IPS-11a (cell line): ENCODE measurements around the gene SH2D3A.
A peak's percentile ranks its signal among the peaks of the same experiment; 100 is the strongest.
"Not testable (repeated sequence)": the region's sequence is repeated elsewhere in the genome, so short reads cannot be mapped to it uniquely, and the experiment has no call there.

Experiments used
- H3K4me3 ChIP-seq: one replicate; pipeline ENCODE4 v1.5.1; 2013; ENCODE audit warnings: low read depth, low read length, control low read depth

SH2D3A gene

DNA sequence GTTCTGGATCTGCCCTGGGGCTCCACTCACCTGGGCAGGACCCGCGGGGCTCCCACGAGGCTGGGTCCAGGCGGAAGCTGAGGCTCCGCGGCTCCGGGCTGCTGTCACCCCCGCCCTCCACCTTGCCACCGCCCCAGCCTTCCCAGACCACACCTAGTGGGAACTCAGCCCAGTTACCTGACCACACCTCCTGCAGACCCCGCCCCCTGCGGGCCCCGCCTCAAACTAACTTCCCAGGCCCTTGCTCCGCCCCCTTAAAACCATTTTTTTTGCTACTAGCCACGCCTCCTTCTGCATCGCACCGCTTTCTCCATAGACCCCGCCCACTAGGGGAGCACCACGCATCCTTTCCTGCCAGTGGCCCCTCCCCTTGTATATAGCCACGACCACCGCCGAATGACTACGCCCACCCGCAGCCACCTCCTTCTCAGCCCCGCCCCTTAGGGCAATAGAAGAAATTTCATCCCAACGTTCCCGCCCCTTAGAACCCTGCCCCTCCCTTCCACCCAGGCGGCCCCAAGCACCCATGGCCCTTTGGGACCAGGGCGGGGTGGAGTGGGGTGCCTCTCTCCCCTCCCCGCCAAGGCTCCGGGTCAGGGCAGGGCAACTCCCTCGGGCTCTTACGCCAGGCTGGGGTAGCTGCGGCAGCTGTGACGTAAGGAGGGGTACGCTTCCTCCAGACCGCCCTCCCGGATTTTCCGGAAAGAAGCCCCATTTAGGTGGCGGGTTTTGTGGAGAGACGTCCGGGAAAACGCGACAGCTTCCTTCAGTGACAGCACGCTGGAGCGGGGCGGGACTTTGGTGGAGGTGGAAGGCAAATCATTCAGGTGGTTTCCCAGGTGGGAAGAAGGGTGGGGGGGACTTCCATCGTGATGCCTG lies at the start of gene SH2D3A:
SH2D3A (minus strand) TSS at position 79 of the 879 bp plus-strand sequence. CDS start 3,687 bp downstream, outside the sequence.
- peak within 1 kb of the TSS; percentile 90 for H3K4me3 ChIP-seq

DNA sequence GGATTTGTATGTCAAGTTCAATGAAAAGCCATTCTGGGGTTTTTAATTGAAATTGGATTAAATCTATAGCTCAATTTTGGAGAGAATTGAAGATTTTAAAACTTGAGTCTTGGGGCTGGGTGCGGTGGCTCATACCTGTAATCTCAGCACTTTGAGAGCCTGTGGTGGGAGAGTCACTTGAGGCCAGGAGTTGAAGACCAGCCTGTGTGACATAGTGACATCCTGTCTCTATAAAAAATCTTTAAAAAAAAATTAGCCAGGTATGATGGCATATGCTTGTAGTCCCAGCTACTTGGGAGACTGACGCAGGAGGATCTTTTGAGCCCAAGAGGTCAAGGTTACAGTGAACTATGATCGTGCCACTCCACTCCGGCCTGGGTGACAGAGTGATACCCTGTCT lies 46.4 kb upstream of the SH2D3A start:
- H3K4me3 ChIP-seq = no peak overlapping the region

- no peak overlapping the region for H3K4me3 ChIP-seq
Measured at GRCh38 chr19:6812612-6813011, 45.4 kb upstream of the SH2D3A start.

GRCh38 chr19:6811906-6812305 lies 44.7 kb upstream of the SH2D3A start:
- no peak overlapping the region for H3K4me3 ChIP-seq

DNA sequence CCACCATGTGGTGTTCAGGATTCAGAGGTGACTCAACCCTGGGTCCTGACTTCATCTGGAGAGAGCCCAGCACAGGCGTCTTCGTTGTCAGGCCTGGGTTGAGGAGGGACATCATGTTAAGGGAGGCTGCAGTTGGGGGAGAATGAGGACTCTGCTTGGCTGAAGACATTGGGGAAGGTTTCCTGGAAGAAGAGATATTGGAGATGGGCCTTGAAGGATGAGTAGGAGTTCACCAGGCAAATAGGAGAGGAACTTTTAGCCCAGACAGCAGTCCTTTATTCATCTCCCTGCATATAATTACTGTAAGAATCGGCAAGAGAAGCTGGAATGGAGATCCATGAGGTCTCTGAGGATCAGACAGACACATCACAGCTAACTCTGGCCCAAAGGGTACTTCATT lies 44.1 kb upstream of the SH2D3A start:
- H3K4me3 ChIP-seq = no peak overlapping the region

DNA sequence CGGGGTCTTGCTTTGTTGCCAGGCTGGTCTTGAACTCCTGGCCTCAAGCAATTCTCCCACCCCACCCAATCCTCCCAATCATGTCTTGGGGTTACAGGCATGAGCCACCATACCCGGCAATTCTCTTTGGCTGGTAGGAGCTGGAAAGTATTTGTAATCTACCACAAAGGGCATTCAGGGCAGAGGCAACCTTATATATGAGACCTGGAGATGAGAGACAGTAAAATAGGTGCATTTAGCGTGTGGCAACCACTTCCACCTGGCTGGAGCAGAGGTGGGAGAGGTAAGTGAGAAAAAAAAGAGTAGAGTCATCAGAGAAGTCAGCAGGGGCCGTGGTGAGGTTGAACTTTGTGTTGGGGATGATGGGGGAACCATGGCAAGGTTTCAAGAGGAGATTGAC lies 42.0 kb upstream of the SH2D3A start:
- no peak overlapping the region for H3K4me3 ChIP-seq

- no peak overlapping the region for H3K4me3 ChIP-seq
Measured at GRCh38 chr19:6808494-6808893, 41.3 kb upstream of the SH2D3A start.

GRCh38 chr19:6807291-6807690 lies 40.1 kb upstream of the SH2D3A start:
- H3K4me3 ChIP-seq = no peak overlapping the region

GRCh38 chr19:6806488-6806887 lies 39.3 kb upstream of the SH2D3A start:
- H3K4me3 ChIP-seq = no peak overlapping the region

- H3K4me3 ChIP-seq = no peak overlapping the region
Measured at GRCh38 chr19:6803036-6803404, 35.8 kb upstream of the SH2D3A start.

- H3K4me3 ChIP-seq = no peak overlapping the region
Measured at GRCh38 chr19:6802336-6803035, 35.3 kb upstream of the SH2D3A start.

- no peak overlapping the region for H3K4me3 ChIP-seq
Measured at GRCh38 chr19:6801485-6802086, 34.4 kb upstream of the SH2D3A start.

DNA sequence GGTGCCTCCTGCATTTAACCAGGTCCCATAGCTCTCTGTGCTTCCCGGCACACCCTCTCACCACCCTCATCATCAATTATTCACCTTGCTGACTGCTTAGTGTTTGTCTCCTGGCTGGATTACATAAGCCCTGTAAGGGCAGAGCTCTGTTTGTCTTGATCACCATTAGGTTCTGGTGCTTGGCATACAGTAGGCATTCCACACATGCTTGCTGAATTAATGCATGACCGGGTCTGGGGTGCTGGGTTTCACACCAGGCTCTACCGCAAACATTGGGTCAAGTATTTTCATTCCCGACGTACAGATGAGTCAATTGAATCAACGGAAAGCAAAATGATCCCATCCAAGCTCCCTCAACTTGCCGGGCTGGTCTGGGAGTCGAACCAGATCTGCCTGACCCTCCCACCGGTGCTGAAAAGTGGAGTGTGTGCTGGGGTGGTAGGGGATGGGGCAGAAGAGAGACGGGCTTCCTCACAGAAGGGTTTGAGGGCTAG lies 33.8 kb upstream of the SH2D3A start:
- H3K4me3 ChIP-seq = no peak overlapping the region

DNA sequence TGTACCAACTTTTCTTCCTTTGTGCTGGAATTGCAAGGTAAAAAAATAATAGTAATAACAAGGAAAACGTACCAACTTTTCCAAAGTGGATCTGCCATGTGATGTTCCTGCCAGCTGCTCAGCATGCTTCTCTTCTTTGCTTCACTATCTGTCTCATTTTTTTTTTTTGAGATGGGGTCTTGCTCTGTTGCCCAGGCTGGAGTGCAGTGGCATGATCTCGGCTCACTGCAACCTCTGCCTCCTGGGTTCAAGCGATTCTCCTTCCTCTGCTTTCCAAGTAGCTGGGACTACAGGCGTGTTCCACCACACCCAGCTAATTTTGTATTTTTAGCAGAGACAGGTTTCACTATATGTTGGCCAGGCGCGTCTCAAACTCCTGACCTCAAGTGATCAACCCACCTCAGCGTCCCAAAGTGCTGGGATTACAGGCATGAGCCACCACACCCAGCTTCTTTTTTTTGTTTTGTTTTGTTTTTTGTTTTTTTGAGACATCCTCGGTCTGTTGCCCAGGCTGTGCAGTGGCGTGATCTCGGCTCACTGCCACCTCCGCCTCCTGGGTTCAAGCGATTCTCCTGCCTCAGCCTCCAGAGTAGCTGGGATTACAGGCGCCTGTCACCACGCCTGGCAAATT lies 33.0 kb upstream of the SH2D3A start:
- not testable (repeated sequence) for H3K4me3 ChIP-seq

DNA sequence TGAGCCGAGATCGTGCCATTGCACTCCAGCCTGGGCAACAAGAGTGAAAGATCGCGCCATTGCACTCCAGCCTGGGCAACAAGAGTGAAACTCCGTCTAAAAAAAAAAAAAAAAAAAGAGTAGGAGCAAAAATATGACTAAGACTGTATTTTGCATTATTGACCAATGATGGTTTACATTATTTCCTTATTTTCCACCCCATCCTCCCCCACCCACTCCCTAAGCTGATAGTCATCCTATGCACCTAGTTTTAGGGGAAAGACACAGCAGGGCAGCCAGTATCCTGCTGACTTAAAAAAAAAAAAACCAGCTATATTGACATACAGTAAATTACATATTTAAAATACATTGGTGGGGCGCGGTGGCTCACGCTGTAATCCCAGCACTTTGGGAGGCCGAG lies 30.4 kb upstream of the SH2D3A start:
- no peak overlapping the region for H3K4me3 ChIP-seq

GRCh38 chr19:6796278-6796677 lies 29.0 kb upstream of the SH2D3A start:
- no peak overlapping the region for H3K4me3 ChIP-seq

GRCh38 chr19:6794686-6795431 lies 27.6 kb upstream of the SH2D3A start:
- no peak overlapping the region for H3K4me3 ChIP-seq

GRCh38 chr19:6793973-6794372 lies 26.7 kb upstream of the SH2D3A start:
- no peak overlapping the region for H3K4me3 ChIP-seq

GRCh38 chr19:6793411-6793810 lies 26.2 kb upstream of the SH2D3A start:
- H3K4me3 ChIP-seq = no peak overlapping the region

- H3K4me3 ChIP-seq = no peak overlapping the region
Measured at GRCh38 chr19:6791237-6791636, 24.0 kb upstream of the SH2D3A start.
